Activated CD4-positive, CD25-positive, alpha-beta regulatory T cell treated with anti-CD3 and anti-CD28 coated beads, Interleukin-2, amount 50 U/mL, for 24 hours (primary cell): Measurements from ENCODE around the gene DACT1.
A peak's percentile ranks its signal among the peaks of the same experiment; 100 is the strongest.

ENCODE experiments used
- ATAC-seq, 2 donors: fragments of 150-1000 bp; cut with Tn5 transposase; one replicate each; pipeline ENCODE4 v1.10.0; 2021; ENCODE audit warnings: mild to moderate bottlenecking in 1 of 2, moderate library complexity in 1 of 2

The DACT1 gene

DNA sequence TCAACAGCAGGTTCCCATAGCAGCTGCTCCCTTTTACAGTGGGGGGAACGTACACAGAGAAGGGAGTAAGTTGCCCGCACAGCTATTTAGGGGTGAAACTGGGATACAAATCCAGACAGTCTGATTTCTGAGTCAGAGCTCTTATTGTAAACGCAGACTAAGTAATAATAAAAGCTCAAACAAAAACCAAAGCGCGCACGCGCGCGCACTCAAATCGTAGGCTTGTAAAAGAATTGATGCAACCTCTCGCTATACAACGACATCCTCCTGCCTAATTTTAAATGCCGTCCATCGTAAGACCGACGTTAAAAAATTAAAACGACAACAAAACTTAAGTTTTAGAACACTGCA is 747 bp upstream of the DACT1 start:
- no peak for ATAC-seq

DNA sequence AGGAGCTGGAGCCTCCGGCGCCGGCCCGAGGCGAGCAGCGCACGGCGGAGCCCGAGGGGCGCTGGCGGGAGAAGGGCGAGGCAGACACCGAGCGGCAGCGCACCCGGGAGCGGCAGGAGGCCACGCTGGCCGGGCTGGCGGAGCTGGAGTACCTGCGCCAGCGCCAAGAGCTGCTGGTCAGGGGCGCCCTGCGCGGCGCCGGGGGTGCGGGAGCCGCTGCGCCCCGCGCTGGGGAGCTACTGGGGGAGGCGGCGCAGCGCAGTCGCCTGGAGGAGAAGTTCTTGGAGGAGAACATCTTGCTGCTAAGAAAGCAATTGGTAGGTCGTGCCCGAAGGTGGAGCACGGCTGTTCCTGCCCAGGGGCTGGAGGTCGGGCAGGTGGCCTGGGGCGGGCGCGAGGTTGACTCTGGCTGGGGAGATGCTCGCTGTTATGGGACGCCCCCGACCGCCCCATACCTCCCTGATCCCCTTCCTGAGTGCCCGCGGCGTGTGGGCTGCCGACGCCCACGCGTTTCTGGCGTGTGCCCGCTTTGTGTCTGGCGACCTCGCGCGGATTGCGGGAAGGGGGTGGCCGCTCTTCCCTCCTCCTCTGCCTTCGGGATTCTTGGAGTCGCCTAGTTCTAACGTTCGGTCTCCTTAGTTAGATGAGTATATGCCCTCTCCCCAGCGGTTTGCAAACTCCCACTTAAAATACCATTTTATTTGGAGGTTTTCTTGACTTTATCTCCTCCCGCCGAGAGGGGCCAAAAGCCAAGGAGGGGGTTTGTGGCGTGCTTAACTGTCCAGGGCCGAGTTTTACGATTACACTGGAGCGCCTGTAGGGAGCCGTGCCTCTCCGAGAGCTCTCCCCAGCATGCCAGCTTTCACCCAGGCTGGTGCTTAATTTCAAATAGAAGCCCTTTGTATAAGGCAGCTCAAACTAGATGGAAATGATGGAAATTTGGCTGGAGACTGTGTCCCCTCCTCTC is 752 bp downstream of the DACT1 start:
- ATAC-seq, result peak; percentile 19 to 35

- ATAC-seq, result no peak
These were observed 1.4 kb downstream of the DACT1 start for GRCh38 chr14:58639198-58639565.

GRCh38 chr14:58639842-58640484 is 2.2 kb downstream of the DACT1 start:
- ATAC-seq, result no peak

- no peak for ATAC-seq
These were observed 3.2 kb downstream of the DACT1 start for GRCh38 chr14:58640959-58641358.

DNA sequence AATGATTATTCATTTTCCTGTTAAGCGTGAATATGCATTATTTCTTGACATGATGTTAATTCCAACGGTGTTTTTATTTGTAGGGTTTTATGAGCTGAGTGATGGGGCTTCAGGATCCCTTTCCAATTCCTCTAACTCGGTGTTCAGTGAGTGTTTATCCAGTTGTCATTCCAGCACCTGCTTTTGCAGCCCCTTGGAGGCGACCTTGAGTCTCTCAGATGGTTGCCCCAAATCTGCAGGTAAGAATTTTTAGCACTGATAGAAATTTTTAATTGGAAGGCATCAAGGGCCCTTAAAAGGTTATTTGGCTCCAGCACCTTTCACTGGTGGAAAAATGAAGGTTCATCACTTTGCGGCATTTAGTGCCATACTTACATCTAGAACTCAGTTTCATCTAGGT is 3.7 kb downstream of the DACT1 start:
- no peak for ATAC-seq

DNA sequence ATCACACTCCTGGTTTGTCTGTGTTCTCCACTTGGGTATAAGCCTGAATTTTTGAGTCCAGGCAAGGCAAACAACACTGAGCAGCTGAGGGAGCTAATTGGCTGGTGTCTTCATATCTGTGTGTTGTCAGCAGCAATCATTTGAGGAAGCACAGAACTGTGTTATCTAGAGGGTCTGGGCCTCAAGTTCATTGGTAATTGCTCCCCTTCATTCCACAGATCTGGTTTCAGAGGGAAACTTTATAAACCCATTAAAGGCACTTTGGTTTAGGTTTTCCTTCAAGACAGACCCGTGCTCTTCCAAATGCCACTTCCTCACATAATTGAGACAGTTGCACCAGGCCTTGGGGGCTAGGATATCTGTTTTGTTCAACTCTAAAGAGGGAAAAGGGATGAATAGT is 5.6 kb downstream of the DACT1 start:
- ATAC-seq, result no peak

DNA sequence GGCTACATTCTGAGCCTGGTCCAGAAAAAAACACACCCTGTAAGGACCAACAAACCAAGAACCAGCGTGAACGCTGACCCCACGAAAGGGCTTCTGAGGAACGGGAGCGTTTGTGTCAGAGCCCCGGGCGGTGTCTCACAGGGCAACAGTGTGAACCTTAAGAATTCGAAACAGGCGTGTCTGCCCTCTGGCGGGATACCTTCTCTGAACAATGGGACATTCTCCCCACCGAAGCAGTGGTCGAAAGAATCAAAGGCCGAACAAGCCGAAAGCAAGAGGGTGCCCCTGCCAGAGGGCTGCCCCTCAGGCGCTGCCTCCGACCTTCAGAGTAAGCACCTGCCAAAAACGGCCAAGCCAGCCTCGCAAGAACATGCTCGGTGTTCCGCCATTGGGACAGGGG is 7.9 kb downstream of the DACT1 start:
- no peak for ATAC-seq

DNA sequence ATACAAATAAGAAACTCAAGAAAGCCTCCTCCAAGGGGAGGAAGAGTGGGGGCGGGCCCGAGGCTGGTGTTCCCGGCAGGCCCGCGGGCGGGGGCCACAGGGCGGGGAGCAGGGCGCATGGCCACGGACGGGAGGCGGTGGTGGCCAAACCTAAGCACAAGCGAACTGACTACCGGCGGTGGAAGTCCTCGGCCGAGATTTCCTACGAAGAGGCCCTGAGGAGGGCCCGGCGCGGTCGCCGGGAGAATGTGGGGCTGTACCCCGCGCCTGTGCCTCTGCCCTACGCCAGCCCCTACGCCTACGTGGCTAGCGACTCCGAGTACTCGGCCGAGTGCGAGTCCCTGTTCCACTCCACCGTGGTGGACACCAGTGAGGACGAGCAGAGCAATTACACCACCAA is 8.7 kb downstream of the DACT1 start:
- ATAC-seq, result no peak

- no peak for ATAC-seq
These were observed 10.0 kb downstream of the DACT1 start for GRCh38 chr14:58647777-58648176.

GRCh38 chr14:58650857-58651256 is 13.1 kb downstream of the DACT1 start:
- no peak for ATAC-seq

- ATAC-seq, result no peak
These were observed 19.1 kb downstream of the DACT1 start for GRCh38 chr14:58656671-58657411.

GRCh38 chr14:58659061-58659460 is 21.3 kb downstream of the DACT1 start:
- no peak for ATAC-seq

GRCh38 chr14:58659846-58660245 is 22.1 kb downstream of the DACT1 start:
- no peak for ATAC-seq

DNA sequence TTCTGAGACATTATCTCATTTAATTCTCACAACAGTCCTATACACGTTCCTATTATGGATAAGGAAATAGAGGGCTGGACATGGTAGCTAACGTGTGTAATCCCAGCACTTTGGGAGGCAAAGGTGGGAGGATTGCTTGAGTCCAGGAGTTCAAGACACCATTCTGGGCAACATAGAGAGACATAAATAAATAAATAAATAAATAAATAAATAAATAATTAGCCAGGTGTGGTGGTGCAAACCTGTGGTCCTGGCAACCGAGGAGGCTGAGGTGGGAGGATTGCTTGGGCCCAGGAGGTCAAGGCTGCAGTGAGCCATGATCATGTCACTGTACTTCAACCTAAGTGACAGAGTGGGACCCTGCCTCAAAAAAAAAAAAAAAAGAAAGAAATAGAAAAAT is 22.6 kb downstream of the DACT1 start:
- no peak for ATAC-seq

DNA sequence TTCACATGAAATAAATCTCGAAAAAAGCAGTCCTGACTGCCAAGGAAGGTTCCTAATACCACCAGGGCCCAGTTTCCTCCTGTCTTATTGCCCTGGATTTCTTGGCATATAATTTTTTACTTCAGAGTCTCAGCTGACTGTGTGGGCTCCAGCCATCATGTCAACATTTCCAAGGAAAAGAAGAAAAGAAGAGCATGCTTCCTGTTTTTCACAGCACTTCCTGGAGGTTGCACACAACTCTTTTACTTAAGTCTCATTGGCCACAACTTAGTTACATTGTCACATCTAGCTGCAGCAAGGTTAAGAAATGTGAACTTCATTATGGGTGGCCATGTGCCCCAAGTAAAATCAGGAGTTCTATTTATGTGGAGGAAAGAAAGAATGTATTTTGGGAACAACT is 24.3 kb downstream of the DACT1 start:
- no peak for ATAC-seq

DNA sequence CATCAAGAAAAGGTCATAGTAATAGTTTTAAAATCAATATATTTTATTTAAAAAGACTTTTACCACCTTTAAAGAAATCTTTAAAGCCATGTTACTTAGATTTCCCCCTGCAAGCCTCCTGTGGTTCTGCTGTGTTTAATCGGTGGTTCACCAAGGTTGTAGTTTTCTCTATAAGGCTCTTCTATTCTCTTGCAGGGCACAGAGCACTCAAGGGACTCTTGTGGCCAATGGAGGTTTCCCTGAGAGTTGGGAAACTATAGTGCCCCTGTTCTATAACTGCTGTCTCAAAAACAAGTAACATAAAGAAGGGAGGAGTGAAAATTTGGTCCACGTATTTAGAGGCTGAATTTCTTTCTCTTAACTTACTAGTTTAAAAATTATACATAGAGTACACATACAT is 25.0 kb downstream of the DACT1 start:
- ATAC-seq, result no peak

- no peak for ATAC-seq
These were observed 25.8 kb downstream of the DACT1 start for GRCh38 chr14:58663494-58664111.

DNA sequence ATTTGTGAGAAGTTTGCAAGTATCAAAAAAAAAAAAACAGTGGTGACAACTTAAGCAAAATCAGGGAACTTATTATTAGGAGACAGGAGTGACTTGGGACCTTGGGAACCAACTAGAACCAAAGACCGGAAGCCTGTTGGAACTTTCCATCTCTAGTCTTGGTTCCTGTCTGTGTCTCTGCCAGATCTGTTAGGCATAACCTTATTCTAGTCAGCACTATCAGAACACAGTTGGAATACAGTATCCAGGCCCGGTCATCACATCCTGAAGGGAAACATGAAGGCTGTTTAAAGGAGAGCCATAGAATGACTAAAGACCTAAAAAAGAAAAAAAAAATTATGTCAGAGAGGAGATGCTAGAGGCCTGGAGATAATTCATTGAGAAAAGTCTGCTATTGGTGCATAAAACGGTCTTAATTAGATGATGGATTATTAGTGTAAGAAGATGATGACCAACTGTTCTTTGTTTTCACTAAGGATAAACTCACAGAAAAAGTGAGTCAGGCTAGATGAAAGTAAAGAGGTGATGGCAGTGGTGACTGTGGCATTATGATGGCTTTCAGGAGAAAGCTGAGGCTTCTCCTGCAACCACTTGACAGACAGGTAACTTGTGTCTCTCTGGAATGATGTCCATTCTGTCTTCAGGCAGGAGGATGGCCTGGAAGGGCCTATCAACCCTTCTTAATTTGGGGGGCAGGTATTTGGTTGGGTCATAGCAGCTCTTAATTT is 28.2 kb downstream of the DACT1 start:
- no peak for ATAC-seq

DNA sequence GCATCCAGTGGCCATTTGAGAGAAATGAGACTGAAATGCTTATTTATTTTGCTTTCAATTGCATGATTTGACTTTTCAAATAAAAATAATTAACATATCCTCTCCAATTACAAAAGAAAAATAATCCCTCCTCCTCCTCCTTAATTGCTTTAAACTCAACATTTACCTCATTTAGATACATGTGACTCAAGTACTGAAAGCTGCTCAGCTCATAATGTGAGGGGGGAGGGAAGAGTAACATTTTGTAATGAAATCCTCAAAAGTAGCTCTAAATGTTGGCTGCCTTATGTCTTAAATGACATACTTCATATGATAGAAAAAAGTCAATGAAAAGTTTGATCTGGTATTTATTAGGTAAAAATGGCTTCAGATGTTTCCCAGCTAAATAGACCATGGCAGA is 29.0 kb downstream of the DACT1 start:
- no peak for ATAC-seq

GRCh38 chr14:58667900-58668299 is 30.1 kb downstream of the DACT1 start:
- no peak for ATAC-seq

GRCh38 chr14:58668848-58669480 is 31.2 kb downstream of the DACT1 start:
- ATAC-seq, result no peak
